Muscle layer of duodenum (tissue), 2 donors: ENCODE measurements around the gene SPIB.
"Not testable (repeated sequence)": the region's sequence is repeated elsewhere in the genome, so short reads cannot be mapped to it uniquely, and the experiment has no call there.

Source experiments
- H3K27ac ChIP-seq: one replicate; pipeline ENCODE4 v1.7.0; 2013; ENCODE audit warnings: mild to moderate bottlenecking, low read length
- H3K27me3 ChIP-seq: one replicate; pipeline ENCODE4 v1.7.0; 2013; ENCODE audit warnings: low read depth, mild to moderate bottlenecking, control low read depth, low read length
- H3K36me3 ChIP-seq, 2 donors: one replicate each; pipeline ENCODE4 v1.7.0; 2013; ENCODE audit warnings: low read length in 2 of 2, control low read depth in 1 of 2, mild to moderate bottlenecking in 1 of 2; ENCODE audit not compliant: insufficient read depth in 2 of 2, control insufficient read depth in 1 of 2
- H3K4me1 ChIP-seq, 2 donors: one replicate each; pipeline ENCODE4 v1.7.0; 2013; ENCODE audit warnings: low read length in 2 of 2, mild to moderate bottlenecking in 2 of 2, control low read depth in 1 of 2, moderate library complexity in 1 of 2; ENCODE audit not compliant: insufficient read depth in 2 of 2, control insufficient read depth in 1 of 2
- H3K4me3 ChIP-seq, 2 donors: one replicate each; pipeline ENCODE4 v1.7.0; 2013; ENCODE audit warnings: low read length in 2 of 2, low read depth in 1 of 2, mild to moderate bottlenecking in 1 of 2
- H3K9me3 ChIP-seq, 2 donors: one replicate each; pipeline ENCODE4 v1.7.0; 2013; ENCODE audit warnings: low read length in 2 of 2, control low read depth in 1 of 2, mild to moderate bottlenecking in 1 of 2; ENCODE audit not compliant: control insufficient read depth in 1 of 2
- donor health status: healthy.

The SPIB gene

GRCh38 chr19:50434525-50434924 lies 15.8 kb downstream of the SPIB start:
- H3K9me3 ChIP-seq, result no peaks in the 10 kb centered on the region
- no peaks in the 10 kb centered on the region for H3K36me3 ChIP-seq
- H3K27ac ChIP-seq, result no peak overlapping the region
- H3K4me3 ChIP-seq, result no peak overlapping the region
- H3K4me1 ChIP-seq, result peaks cover 0 to 5% of the 10 kb centered on the region in 2 donors
- peaks cover 12% of the 10 kb centered on the region for H3K27me3 ChIP-seq

GRCh38 chr19:50435221-50435620 lies 16.5 kb downstream of the SPIB start:
- Histone ChIP-seq H3K36me3 (no peaks in the 10 kb centered on the region), H3K9me3 (no peaks in the 10 kb centered on the region), H3K4me1 (peaks cover 0 to 5% of the 10 kb centered on the region in 2 donors), H3K4me3 (no peak overlapping the region), H3K27me3 (peaks cover 12% of the 10 kb centered on the region), H3K27ac (no peak overlapping the region)

GRCh38 chr19:50435627-50436026 lies 16.9 kb downstream of the SPIB start:
- H3K9me3 ChIP-seq, result no peaks in the 10 kb centered on the region
- H3K4me3 ChIP-seq, result no peak overlapping the region
- no peaks in the 10 kb centered on the region for H3K36me3 ChIP-seq
- no peak overlapping the region for H3K27ac ChIP-seq
- peaks cover 12% of the 10 kb centered on the region for H3K27me3 ChIP-seq
- peaks cover 0 to 5% of the 10 kb centered on the region in 2 donors for H3K4me1 ChIP-seq

- H3K4me3 ChIP-seq, result no peak overlapping the region
- H3K36me3 ChIP-seq, result no peaks in the 10 kb centered on the region
- H3K4me1 ChIP-seq, result no peaks in the 10 kb centered on the region
- H3K27ac ChIP-seq, result no peak overlapping the region
- H3K27me3 ChIP-seq, result peaks cover under 1% of the 10 kb centered on the region
- H3K9me3 ChIP-seq, result no peaks in the 10 kb centered on the region
These were observed 19.2 kb downstream of the SPIB start for GRCh38 chr19:50437862-50438449.

- not testable (repeated sequence) for H3K9me3 ChIP-seq, H3K27ac ChIP-seq, H3K27me3 ChIP-seq, H3K4me1 ChIP-seq, H3K36me3 ChIP-seq, H3K4me3 ChIP-seq
These were observed 20.4 kb downstream of the SPIB start for GRCh38 chr19:50439130-50439529.

- H3K27me3 ChIP-seq, result no peaks in the 10 kb centered on the region
- H3K4me1 ChIP-seq, result no peaks in the 10 kb centered on the region
- no peaks in the 10 kb centered on the region for H3K36me3 ChIP-seq
- H3K27ac ChIP-seq, result no peak overlapping the region
- no peak overlapping the region for H3K4me3 ChIP-seq
- H3K9me3 ChIP-seq, result peaks cover 0 to 4% of the 10 kb centered on the region in 2 donors
These were observed 25.3 kb downstream of the SPIB start for GRCh38 chr19:50444059-50444458.

GRCh38 chr19:50447053-50447452 lies 28.3 kb downstream of the SPIB start:
- no peaks in the 10 kb centered on the region for H3K27me3 ChIP-seq
- H3K9me3 ChIP-seq, result peaks cover 0 to 4% of the 10 kb centered on the region in 2 donors
- no peaks in the 10 kb centered on the region for H3K4me1 ChIP-seq
- H3K27ac ChIP-seq, result no peak overlapping the region
- H3K36me3 ChIP-seq, result no peaks in the 10 kb centered on the region
- H3K4me3 ChIP-seq, result no peak overlapping the region

GRCh38 chr19:50447750-50448149 lies 29.0 kb downstream of the SPIB start:
- Histone ChIP-seq H3K36me3 (no peaks in the 10 kb centered on the region), H3K4me1 (no peaks in the 10 kb centered on the region), H3K27me3 (no peaks in the 10 kb centered on the region), H3K27ac (no peak overlapping the region), H3K4me3 (no peak overlapping the region), H3K9me3 (peaks cover 0 to 4% of the 10 kb centered on the region in 2 donors)

GRCh38 chr19:50449236-50449899 lies 30.6 kb downstream of the SPIB start:
- Histone ChIP-seq H3K4me1 (no peaks in the 10 kb centered on the region), H3K27me3 (no peaks in the 10 kb centered on the region), H3K4me3 (no peak overlapping the region), H3K36me3 (no peaks in the 10 kb centered on the region), H3K27ac (no peak overlapping the region), H3K9me3 (peaks cover 0 to 4% of the 10 kb centered on the region in 2 donors)

GRCh38 chr19:50450369-50451222 lies 31.9 kb downstream of the SPIB start:
- Histone ChIP-seq H3K9me3 (peaks cover 0 to 4% of the 10 kb centered on the region in 2 donors), H3K27me3 (no peaks in the 10 kb centered on the region), H3K4me3 (no peak overlapping the region), H3K27ac (no peak overlapping the region), H3K36me3 (no peaks in the 10 kb centered on the region), H3K4me1 (no peaks in the 10 kb centered on the region)

GRCh38 chr19:50451223-50451534 lies 32.4 kb downstream of the SPIB start:
- Histone ChIP-seq H3K4me1 (no peaks in the 10 kb centered on the region), H3K9me3 (peaks cover 0 to 4% of the 10 kb centered on the region in 2 donors), H3K27ac (no peak overlapping the region), H3K4me3 (no peak overlapping the region), H3K27me3 (no peaks in the 10 kb centered on the region), H3K36me3 (no peaks in the 10 kb centered on the region)
